ENCODE measurements around the gene HDAC7. TPM values are rescaled to one million over a fixed set of nuclear protein-coding genes. Genes with fewer than 3 reads are reported as not detected.
A peak's percentile ranks its signal among the peaks of the same experiment; 100 is the strongest.

The HDAC7 gene
- total and polyA plus RNA-seq, 5 donors from 2014 or later, result 14.0 to 163 (median 15.4) TPM

DNA sequence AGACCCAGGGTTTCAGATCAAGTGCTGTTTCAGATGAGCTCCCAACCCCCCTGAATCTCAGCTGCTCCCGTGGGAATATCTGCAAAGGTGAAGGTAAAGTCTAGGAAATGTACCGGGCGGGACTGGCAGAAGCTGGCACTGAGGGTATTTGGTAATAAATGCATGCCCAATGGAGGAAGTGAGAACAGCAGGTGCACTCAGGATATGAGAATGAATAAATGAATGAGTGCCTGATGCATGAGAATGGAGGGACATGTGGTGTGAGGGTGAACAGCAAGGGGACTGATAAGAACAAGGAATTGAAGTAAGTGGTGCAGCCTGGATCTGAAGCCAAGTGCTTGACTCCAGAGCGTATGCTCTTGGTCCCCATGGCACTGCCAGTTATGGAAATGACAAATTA is 72.6 kb downstream of the HDAC7 start:
- no peak overlapping the region for H3K27ac ChIP-seq (ENCODE audit: insufficient read depth, low read length, poor library complexity, severe bottlenecking)
- no peaks in the 10 kb centered on the region for H3K36me3 ChIP-seq (ENCODE audit: control insufficient read depth, insufficient read depth, low read length)
- Mint-ChIP-seq H3K27ac (no peak overlapping the region), H3K27me3 (peaks cover 6% of the 10 kb centered on the region), H3K4me1 (peaks cover 0 to 14% (median 3%) of the 10 kb centered on the region in 4 donors), H3K9me3 (no peaks in the 10 kb centered on the region), H3K4me3 (no peak overlapping the region), H3K36me3 (no peaks in the 10 kb centered on the region)
- no peaks in the 10 kb centered on the region for H3K4me1 ChIP-seq (ENCODE audit: control insufficient read depth, insufficient read depth, low read length, poor library complexity, severe bottlenecking)
- DNase-seq, result no peak
- no peaks in the 10 kb centered on the region for H3K27me3 ChIP-seq (ENCODE audit: control insufficient read depth, insufficient read depth, low read length)
- H3K4me3 ChIP-seq (ENCODE audit: low read depth, low read length), result no peak overlapping the region
- ATAC-seq (ENCODE audit: low read depth in 2 of 2), result no peak
- H3K9me3 ChIP-seq (ENCODE audit: control insufficient read depth in 2 of 2, low read length in 2 of 2), result no peaks in the 10 kb centered on the region

DNA sequence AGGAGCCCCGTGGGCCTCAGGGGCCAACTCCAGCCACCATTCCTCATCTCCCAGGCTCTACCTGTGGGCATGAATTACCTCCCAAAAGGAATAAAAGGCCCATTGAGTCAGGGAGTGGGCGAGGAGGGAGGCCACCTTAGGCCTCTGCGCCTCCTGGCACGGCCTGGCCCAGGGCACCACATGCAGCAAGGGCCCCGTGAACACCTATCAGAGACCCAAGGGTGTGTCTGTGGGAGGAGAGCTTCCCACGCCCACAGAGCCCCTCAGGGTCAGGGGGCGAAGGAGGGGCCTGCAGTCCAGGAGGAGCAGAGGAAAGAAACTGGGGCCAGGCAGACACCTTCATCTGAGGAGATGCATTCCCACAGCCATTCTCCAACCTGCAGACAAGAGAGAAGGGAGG is 73.2 kb downstream of the HDAC7 start:
- Mint-ChIP-seq H3K27ac (no peak overlapping the region), H3K9me3 (no peaks in the 10 kb centered on the region), H3K4me1 (peaks cover 0 to 21% (median 4%) of the 10 kb centered on the region in 4 donors), H3K36me3 (no peaks in the 10 kb centered on the region), H3K27me3 (peaks cover 6% of the 10 kb centered on the region), H3K4me3 (no peak overlapping the region)
- H3K4me1 ChIP-seq (ENCODE audit: control insufficient read depth, insufficient read depth, low read length, poor library complexity, severe bottlenecking), result peaks cover 4% of the 10 kb centered on the region
- ATAC-seq (ENCODE audit: low read depth in 2 of 2) (no peak), DNase-seq (no peak)
- no peaks in the 10 kb centered on the region for H3K9me3 ChIP-seq (ENCODE audit: control insufficient read depth in 2 of 2, low read length in 2 of 2)
- no peak overlapping the region for H3K27ac ChIP-seq (ENCODE audit: insufficient read depth, low read length, poor library complexity, severe bottlenecking)
- no peaks in the 10 kb centered on the region for H3K27me3 ChIP-seq (ENCODE audit: control insufficient read depth, insufficient read depth, low read length)
- H3K36me3 ChIP-seq (ENCODE audit: control insufficient read depth, insufficient read depth, low read length), result no peaks in the 10 kb centered on the region
- no peak overlapping the region for H3K4me3 ChIP-seq (ENCODE audit: low read depth, low read length)

DNA sequence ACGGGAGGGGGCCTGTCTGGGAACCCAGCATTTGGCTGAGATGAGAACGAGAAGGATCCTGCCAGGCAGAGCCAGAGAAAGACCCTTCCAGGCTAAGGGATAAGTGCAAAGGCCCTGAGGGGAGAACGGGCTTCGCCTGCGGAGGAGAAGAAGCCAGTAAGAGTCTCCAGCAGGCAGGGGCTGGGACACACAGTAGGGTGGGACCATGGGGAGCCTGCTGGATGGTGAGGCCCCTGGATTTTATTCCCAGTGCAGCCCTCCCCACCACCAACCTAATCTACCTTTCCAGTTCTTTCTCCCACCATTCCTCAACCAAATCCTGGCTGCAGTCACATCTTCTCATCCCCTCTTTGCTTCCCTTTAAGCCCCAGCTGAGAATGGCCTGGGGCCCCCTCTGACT is 73.6 kb downstream of the HDAC7 start:
- Histone ChIP-seq H3K36me3 (ENCODE audit: control insufficient read depth, insufficient read depth, low read length) (no peaks in the 10 kb centered on the region), H3K4me1 (ENCODE audit: control insufficient read depth, insufficient read depth, low read length, poor library complexity, severe bottlenecking) (peaks cover 8% of the 10 kb centered on the region), H3K9me3 (ENCODE audit: control insufficient read depth in 2 of 2, low read length in 2 of 2) (no peaks in the 10 kb centered on the region), H3K27ac (ENCODE audit: insufficient read depth, low read length, poor library complexity, severe bottlenecking) (no peak overlapping the region), H3K4me3 (ENCODE audit: low read depth, low read length) (no peak overlapping the region), H3K27me3 (ENCODE audit: control insufficient read depth, insufficient read depth, low read length) (no peaks in the 10 kb centered on the region)
- H3K4me3 Mint-ChIP-seq, result no peak overlapping the region
- no peaks in the 10 kb centered on the region for H3K9me3 Mint-ChIP-seq
- H3K4me1 Mint-ChIP-seq, result peaks cover 0 to 25% (median 6%) of the 10 kb centered on the region in 4 donors
- DNase-seq (no peak), ATAC-seq (ENCODE audit: low read depth in 2 of 2) (no peak)
- H3K27ac Mint-ChIP-seq, result no peak overlapping the region
- H3K27me3 Mint-ChIP-seq, result peaks cover 6% of the 10 kb centered on the region
- no peaks in the 10 kb centered on the region for H3K36me3 Mint-ChIP-seq

DNA sequence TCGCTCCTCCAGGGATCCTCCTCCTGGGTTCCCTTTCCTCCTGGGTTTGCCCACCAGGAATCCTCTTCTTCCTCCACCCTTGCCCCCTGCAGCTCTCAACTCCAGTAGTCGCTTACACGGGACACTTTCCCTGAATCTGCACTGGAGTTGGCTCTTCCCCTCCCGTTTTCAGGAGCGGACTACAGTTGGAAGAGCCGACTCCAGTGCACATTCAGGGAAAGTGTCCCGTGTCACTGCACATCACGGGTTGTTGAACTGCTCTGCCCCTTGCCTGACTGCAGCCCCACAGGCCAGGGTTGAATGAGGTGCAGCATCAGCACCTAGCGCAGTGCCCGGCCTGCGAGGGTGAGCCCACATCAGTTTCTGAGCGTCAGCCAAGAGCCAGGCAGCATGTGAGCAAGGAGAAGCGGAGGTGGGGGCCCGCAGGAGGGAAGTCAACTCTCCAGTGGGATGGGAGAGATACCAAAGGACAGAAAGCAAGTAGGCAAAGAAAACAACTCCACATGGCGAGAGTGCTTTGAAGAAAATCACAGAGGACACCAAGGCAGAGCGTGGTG is 74.1 kb downstream of the HDAC7 start:
- Mint-ChIP-seq H3K4me3 (no peak overlapping the region), H3K9me3 (no peaks in the 10 kb centered on the region), H3K4me1 (peaks cover 0 to 29% (median 6%) of the 10 kb centered on the region in 4 donors), H3K36me3 (no peaks in the 10 kb centered on the region), H3K27me3 (peaks cover 6% of the 10 kb centered on the region), H3K27ac (no peak overlapping the region)
- DNase-seq (no peak), ATAC-seq (ENCODE audit: low read depth in 2 of 2) (no peak)
- Histone ChIP-seq H3K9me3 (ENCODE audit: control insufficient read depth in 2 of 2, low read length in 2 of 2) (no peaks in the 10 kb centered on the region), H3K4me3 (ENCODE audit: low read depth, low read length) (no peak overlapping the region), H3K27me3 (ENCODE audit: control insufficient read depth, insufficient read depth, low read length) (no peaks in the 10 kb centered on the region), H3K27ac (ENCODE audit: insufficient read depth, low read length, poor library complexity, severe bottlenecking) (no peak overlapping the region), H3K4me1 (ENCODE audit: control insufficient read depth, insufficient read depth, low read length, poor library complexity, severe bottlenecking) (peaks cover 12% of the 10 kb centered on the region), H3K36me3 (ENCODE audit: control insufficient read depth, insufficient read depth, low read length) (no peaks in the 10 kb centered on the region)

DNA sequence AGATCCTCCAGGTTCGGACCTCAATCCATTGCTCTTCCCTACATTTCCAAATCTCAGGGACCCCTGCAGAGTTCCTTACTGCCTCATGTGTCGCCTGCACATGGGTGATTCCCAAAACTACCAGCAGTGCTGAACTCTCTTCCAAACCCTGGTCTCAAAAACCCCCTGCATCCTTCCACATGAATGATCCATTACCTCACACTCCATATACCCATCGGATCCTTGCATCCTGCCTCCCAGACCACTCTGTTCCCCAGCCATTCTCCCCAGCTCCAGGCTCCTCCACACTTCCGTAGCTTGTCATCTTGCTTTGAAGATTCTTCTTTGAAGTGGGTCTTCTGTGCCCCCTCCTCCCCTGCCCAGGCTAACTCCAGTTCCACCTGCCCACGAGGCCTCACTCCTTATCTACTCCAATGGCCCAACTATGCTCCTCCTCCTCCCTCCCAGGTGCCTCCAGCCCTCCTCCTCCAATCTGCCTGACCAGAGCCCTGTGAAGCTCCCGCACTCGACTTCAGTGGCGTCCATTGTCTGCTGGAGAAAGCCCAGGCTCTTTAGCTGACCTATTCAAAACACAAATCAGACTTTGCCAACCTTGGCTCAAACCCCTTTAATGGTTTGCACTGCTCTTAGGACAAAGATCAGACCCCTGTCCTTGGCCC is 74.8 kb downstream of the HDAC7 start:
- Mint-ChIP-seq H3K4me1 (peaks cover 0 to 36% (median 6%) of the 10 kb centered on the region in 4 donors), H3K36me3 (no peaks in the 10 kb centered on the region), H3K9me3 (no peaks in the 10 kb centered on the region), H3K27ac (no peak overlapping the region), H3K4me3 (no peak overlapping the region), H3K27me3 (peaks cover 6% of the 10 kb centered on the region)
- Histone ChIP-seq H3K27ac (ENCODE audit: insufficient read depth, low read length, poor library complexity, severe bottlenecking) (no peak overlapping the region), H3K36me3 (ENCODE audit: control insufficient read depth, insufficient read depth, low read length) (no peaks in the 10 kb centered on the region), H3K9me3 (ENCODE audit: control insufficient read depth in 2 of 2, low read length in 2 of 2) (no peaks in the 10 kb centered on the region), H3K4me3 (ENCODE audit: low read depth, low read length) (no peak overlapping the region), H3K4me1 (ENCODE audit: control insufficient read depth, insufficient read depth, low read length, poor library complexity, severe bottlenecking) (peaks cover 12% of the 10 kb centered on the region), H3K27me3 (ENCODE audit: control insufficient read depth, insufficient read depth, low read length) (no peaks in the 10 kb centered on the region)
- no peak for DNase-seq
- ATAC-seq (ENCODE audit: low read depth in 2 of 2), result no peak

DNA sequence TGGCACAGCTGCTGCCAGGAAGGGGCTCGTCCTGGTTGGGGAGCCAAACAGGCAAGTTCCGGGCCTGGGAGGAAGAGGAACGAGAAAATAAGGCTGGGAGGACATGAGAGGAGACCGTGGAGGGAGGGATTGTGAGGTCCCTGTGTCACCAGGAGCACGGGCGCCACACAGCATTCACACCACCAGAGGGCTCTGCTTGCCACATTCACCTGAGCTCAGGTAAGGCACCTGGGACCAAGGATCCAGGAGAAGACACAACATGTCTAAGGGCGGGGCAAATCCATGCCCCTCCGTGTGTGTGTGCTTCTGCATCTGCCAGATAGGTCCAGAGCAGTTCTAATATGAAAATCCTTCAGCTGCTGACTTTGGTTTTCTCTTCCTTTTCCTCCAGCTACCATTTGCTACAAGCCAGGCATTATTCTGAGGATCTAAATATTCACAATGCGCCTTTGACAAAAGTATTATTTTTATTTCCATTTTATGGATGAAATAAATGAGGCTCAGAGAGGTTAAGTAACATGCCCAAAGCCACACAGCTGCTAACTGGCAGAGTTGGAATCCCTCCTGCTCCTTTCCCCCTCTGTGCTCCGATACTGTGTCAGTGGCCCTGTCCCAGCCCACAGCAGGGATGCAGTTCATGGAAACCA is 75.6 kb downstream of the HDAC7 start:
- H3K36me3 ChIP-seq (ENCODE audit: control insufficient read depth, insufficient read depth, low read length), result no peaks in the 10 kb centered on the region
- Mint-ChIP-seq H3K36me3 (no peaks in the 10 kb centered on the region), H3K4me1 (peaks cover 0 to 41% (median 8%) of the 10 kb centered on the region in 4 donors), H3K9me3 (no peaks in the 10 kb centered on the region), H3K4me3 (no peak overlapping the region), H3K27me3 (peaks cover 6% of the 10 kb centered on the region), H3K27ac (no peak overlapping the region)
- H3K4me1 ChIP-seq (ENCODE audit: control insufficient read depth, insufficient read depth, low read length, poor library complexity, severe bottlenecking), result peaks cover 12% of the 10 kb centered on the region
- H3K27me3 ChIP-seq (ENCODE audit: control insufficient read depth, insufficient read depth, low read length), result no peaks in the 10 kb centered on the region
- H3K9me3 ChIP-seq (ENCODE audit: control insufficient read depth in 2 of 2, low read length in 2 of 2), result no peaks in the 10 kb centered on the region
- DNase-seq (peak; percentile 48 to 66 (median 60)), ATAC-seq (ENCODE audit: low read depth in 2 of 2) (peak; percentile 43 to 49)
- no peak overlapping the region for H3K27ac ChIP-seq (ENCODE audit: insufficient read depth, low read length, poor library complexity, severe bottlenecking)
- H3K4me3 ChIP-seq (ENCODE audit: low read depth, low read length), result no peak overlapping the region

DNA sequence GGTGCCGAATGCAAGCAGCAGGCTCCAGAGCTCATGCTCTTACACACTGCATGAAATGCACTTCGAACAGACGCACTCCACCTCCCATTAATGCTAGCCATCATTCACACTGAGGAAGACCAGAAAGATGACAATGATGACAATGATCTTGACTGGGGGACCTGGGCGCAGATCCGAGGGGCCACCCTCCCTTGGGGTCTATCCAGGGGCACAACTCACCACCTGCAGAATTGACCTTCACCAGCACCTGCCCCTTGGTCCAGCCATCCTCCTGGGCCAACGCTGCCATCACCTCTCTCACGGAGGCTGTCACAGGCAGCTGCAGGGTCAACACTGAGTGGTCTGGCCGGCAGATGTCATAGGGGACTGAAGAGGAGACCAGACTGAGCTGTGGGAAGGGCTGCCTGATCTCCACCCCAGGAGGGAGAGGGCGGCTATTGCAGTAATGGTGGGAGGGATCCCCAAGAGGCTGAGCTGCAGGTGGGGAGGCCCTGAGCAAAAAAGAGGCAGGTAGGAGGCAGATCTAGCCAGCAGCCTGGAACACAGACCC is 76.3 kb downstream of the HDAC7 start:
- H3K27me3 Mint-ChIP-seq, result peaks cover 6% of the 10 kb centered on the region
- Histone ChIP-seq H3K27ac (ENCODE audit: insufficient read depth, low read length, poor library complexity, severe bottlenecking) (no peak overlapping the region), H3K9me3 (ENCODE audit: control insufficient read depth in 2 of 2, low read length in 2 of 2) (no peaks in the 10 kb centered on the region), H3K4me1 (ENCODE audit: control insufficient read depth, insufficient read depth, low read length, poor library complexity, severe bottlenecking) (peaks cover 16% of the 10 kb centered on the region), H3K36me3 (ENCODE audit: control insufficient read depth, insufficient read depth, low read length) (no peaks in the 10 kb centered on the region), H3K27me3 (ENCODE audit: control insufficient read depth, insufficient read depth, low read length) (no peaks in the 10 kb centered on the region), H3K4me3 (ENCODE audit: low read depth, low read length) (no peak overlapping the region)
- H3K4me1 Mint-ChIP-seq, result peaks cover 0 to 45% (median 8%) of the 10 kb centered on the region in 4 donors
- DNase-seq (no peak), ATAC-seq (ENCODE audit: low read depth in 2 of 2) (no peak)
- H3K9me3 Mint-ChIP-seq, result no peaks in the 10 kb centered on the region
- H3K27ac Mint-ChIP-seq, result no peak overlapping the region
- no peak overlapping the region for H3K4me3 Mint-ChIP-seq
- no peaks in the 10 kb centered on the region for H3K36me3 Mint-ChIP-seq
